ENCODE measurements around the gene ABR.
A peak's percentile ranks its signal among the peaks of the same experiment; 100 is the strongest.
"Not testable (repeated sequence)": the region's sequence is repeated elsewhere in the genome, so short reads cannot be mapped to it uniquely, and the experiment has no call there.

The ABR gene

GRCh38 chr17:1146561-1147265, 33.1 kb downstream of the ABR start:
- DNase-seq, result no peak

DNA sequence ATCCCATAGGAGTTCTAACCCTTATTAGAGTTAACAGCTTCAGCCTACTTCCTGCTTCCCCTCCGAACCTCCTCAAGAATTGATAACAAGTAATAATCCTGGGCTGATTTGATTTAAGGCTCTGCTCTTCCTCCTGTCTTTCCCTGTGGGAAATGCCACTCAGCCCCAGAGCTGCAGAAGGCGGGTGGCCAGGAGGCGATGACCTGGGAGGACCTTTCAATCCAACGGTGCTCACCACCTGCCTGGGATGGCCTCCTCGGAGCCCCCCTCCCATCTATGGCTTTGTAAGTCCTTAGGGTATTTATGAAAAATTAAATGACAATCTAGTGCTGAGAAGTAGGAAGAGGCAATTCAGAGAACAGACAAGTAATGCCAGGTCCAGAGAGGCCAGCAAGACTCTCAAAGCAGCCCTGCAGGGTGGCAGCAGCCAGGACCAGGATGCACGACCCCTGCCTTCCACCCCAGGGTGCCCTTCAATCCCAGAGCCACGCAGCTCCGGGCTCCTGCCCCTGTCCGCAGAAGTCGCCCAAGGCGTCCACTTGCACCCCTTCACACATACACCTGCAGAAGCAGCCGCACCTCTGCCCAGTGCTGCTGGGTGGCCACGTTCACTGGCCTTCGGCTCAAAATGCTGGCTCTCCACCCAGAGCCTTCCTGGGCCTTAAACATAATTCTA, 34.3 kb downstream of the ABR start:
- DNase-seq, result no peak

GRCh38 chr17:1144162-1144561, 35.6 kb downstream of the ABR start:
- DNase-seq, result no peak

- no peak for DNase-seq
Observed at GRCh38 chr17:1143573-1143972, 36.2 kb downstream of the ABR start.

DNA sequence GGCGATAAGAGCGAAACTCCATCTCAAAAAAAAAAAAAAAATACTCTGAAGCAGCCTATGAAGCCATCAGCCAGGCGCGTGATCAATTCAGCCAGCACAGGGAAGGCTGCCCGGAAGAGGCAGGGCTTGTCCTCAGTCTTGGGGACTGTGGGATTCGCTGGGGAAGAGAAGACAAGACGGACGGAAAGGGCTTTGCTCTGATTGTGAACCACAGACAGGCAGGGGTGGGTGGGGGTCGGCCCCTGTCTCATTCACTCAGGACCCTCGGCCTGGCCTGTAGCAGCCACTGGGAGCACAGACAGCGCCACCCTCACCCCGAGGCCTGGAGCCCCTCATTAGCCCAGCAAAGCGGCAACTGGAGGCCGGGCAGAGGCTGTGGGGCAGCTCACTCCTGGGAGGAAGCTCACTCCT, 37.2 kb downstream of the ABR start:
- DNase-seq, result no peak

GRCh38 chr17:1137465-1137894, 42.3 kb downstream of the ABR start:
- no peak for DNase-seq

GRCh38 chr17:1136748-1137147, 43.0 kb downstream of the ABR start:
- no peak for DNase-seq

DNA sequence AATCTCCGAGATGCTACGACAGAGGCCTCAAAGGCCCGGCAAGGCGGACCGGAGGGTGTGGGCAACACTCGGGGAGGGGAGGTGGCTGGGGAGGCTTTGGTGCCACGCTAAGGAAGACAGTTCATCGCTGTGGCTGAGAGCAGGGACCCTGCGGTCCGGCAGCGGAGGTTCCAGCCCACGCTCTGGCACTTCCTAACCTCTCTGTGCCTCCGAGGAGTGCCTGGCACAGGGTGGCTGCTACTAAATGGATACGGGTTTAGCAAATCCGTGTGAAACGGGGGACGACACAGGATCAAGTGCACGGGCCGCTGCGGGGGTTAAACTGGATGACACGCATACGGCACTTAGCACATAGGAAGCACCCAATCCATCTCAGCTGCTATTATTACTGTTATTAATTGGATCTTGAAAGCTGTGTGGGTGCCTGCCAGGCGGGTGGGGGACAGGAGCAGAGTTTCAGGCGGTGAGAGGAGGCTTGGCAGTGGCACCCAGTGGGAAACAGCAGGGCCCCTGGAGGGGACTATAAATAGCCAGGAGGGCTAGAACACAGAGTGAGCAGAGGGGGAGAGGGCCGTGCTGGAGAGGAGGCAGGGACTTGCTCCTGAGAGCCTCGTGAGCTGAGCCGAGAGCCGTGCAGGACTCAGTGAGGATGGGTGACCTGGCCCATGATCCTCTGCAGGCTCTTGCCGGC, 45.0 kb downstream of the ABR start:
- DNase-seq, result no peak

- no peak for DNase-seq
Observed at GRCh38 chr17:1130191-1130590, 49.6 kb downstream of the ABR start.

- not testable (repeated sequence) for DNase-seq
Observed at GRCh38 chr17:1128463-1128862, 51.3 kb downstream of the ABR start.

GRCh38 chr17:1126801-1127550, 52.8 kb downstream of the ABR start:
- no peak for DNase-seq

- DNase-seq, result no peak
Observed at GRCh38 chr17:1126250-1126797, 53.5 kb downstream of the ABR start.

DNA sequence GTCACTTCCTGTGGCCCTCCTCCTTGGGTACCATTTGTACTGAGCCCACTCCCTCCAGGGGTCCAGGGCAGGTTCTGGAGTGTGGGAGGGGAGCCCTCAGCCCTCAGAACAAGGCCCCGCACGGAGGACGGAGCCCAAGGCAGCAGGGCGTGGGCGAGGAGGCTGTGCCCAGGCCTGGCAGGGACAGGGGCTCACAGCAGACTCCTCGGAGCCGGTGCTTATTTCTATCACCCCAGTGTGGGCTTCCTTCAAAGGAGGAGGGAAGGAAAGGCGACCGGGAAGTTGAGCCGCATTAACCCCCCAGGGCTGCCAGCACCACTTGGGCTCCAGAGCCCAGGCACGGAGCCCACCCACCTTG, 54.0 kb downstream of the ABR start:
- no peak for DNase-seq

DNA sequence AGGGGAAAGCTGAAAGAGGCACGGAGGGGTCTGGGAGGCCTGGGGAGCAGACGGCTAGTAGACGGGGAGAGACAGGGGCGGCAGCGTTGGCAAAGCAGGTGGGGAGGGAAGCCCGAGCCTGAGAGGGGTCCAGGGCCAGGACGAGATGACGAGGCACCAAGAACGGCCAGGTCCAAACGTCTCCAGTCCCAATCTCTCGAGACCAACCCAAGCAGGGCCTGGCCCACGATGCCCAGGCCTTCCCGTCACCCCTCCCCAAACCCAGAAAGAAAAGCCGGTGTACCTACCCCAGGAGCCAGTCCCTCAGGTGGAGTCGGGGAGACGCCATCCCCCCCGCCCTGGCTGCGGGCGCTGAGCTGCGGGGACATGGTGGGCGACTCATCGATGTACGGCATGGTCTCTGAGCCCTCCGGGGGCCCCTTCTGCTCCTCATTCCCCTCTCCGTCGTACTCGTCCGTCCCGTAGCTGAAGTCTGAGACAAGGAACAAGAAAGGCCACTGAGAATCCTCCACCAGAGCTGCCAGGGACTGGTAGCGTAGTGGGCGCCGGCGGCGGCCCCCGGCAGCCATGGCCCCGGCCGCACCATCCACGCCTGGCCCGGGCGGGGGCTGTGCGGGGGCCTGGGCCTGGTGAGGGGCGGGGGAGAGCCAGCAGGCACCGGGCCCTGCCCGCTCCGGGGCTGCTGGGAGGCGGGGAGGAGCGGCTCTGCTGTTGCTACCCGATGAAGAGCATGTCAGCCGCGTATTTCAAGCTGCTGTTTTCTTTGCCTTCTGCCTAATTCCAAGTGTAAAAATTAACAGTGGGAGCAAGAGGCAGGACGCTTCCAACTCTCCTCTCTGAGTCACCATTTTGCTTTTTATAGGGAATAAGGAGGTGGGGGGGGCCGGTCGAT, 54.6 kb downstream of the ABR start:
- DNase-seq, result no peak

GRCh38 chr17:1123921-1124715, 55.7 kb downstream of the ABR start:
- DNase-seq, result no peak

- no peak for DNase-seq
Observed at GRCh38 chr17:1123393-1123831, 56.4 kb downstream of the ABR start.

GRCh38 chr17:1122533-1123392, 57.0 kb downstream of the ABR start:
- DNase-seq, result peak; percentile 92 to 96

- DNase-seq, result not testable (repeated sequence)
Observed at GRCh38 chr17:1121442-1121817, 58.4 kb downstream of the ABR start.

- no peak for DNase-seq
Observed at GRCh38 chr17:1120596-1121441, 59.0 kb downstream of the ABR start.

Data from activated T-cell treated with anti-CD3 and anti-CD28 coated beads, Interleukin-2, amount 50 U/mL, for 48 hours (primary cell).